Subcutaneous adipose tissue (tissue), 4 donors: ENCODE data around the gene SH2D6. TPM values are rescaled to one million over a fixed set of nuclear protein-coding genes. Genes with fewer than 3 reads are reported as not detected.

Source experiments
- total RNA-seq, 4 donors: library from RNA; depleted of rRNA; stranded (reverse); fragments of >200 nt; gene quantifications; one replicate each; pipeline ENCODE4 v1.1.0, GENCODE V29; 2016
- TF ChIP-seq, protein P1 (sequence below): fragments of 450-650 bp; IDR thresholded peaks from one replicate; pipeline ENCODE4 v1.5.1; 2016; ENCODE audit warnings: low read depth, mild to moderate bottlenecking, control low read depth, antibody characterized with exemption, moderate library complexity

Gene SH2D6
- total RNA-seq, 4 donors from 2014 or later, result 2.8 TPM; not detected in 3

DNA sequence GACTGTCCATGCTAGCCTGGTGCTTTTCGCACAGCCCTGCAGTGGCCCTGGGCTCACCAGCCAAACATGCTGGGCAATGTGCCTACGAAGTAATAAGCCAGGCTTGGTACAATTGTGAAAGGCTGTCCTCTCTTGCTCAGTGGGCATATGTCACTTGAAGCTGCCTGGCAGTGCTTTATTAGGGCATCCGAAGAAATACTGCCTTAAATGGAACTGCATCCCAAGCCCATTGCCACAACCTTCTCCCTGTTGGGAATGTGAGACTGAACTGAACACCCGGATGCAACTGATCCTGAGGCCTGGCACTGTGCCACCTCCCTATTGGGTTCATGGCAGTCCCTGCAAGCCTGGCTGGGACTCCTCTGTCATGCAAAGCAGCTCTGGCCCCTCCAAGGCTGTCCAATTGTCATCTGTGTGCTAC is 24.2 kb upstream of the SH2D6 start:
- TF ChIP-seq, protein P1, sequence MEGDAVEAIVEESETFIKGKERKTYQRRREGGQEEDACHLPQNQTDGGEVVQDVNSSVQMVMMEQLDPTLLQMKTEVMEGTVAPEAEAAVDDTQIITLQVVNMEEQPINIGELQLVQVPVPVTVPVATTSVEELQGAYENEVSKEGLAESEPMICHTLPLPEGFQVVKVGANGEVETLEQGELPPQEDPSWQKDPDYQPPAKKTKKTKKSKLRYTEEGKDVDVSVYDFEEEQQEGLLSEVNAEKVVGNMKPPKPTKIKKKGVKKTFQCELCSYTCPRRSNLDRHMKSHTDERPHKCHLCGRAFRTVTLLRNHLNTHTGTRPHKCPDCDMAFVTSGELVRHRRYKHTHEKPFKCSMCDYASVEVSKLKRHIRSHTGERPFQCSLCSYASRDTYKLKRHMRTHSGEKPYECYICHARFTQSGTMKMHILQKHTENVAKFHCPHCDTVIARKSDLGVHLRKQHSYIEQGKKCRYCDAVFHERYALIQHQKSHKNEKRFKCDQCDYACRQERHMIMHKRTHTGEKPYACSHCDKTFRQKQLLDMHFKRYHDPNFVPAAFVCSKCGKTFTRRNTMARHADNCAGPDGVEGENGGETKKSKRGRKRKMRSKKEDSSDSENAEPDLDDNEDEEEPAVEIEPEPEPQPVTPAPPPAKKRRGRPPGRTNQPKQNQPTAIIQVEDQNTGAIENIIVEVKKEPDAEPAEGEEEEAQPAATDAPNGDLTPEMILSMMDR, result no peak

DNA sequence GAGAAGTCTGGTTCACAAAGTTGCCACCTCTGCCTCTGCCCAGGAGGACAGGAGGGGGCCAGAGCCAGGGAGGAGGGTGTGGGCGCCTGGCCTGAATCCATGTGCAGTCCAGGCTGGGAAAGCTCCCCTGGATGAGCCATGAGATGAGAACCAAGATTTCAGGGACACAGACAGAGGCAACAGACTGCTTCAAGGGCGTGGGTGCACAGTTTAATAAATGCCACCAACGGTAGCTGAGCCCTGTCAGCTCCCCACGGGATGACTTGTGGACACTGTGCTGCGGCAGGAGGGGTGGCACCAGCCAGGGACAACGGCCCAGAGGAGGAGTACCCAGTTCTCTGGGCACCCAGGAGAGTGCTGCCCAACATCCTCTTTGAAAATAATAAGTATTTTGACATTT is 23.5 kb upstream of the SH2D6 start:
- TF ChIP-seq, protein P1, result no peak

DNA sequence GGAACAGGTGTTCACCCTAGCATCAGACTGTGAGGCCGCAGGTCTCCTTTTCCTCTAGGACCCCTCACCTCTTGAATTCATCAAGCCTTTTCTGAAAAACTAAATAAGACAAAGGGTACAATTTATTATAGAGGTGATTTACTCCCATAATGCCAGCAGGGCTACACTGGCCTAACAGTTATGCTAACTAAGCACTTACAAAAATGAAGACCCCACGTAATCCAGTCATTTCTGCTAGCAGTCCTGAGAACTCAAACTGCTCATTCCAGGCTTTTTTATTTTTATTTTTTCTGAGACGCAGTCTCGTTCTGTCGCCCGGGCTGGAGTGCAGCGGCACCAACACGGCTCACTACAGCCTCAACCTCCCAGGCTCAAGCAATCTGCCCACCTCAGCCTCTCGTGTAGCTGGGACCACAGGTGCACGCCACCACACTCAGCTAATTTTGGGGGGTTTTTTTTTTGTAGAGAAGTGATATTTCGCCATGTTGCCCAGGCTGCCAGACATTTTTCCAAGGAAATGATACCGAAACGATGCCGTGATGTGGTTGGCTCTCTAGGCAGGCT is 22.5 kb upstream of the SH2D6 start:
- TF ChIP-seq, protein P1, result no peak

DNA sequence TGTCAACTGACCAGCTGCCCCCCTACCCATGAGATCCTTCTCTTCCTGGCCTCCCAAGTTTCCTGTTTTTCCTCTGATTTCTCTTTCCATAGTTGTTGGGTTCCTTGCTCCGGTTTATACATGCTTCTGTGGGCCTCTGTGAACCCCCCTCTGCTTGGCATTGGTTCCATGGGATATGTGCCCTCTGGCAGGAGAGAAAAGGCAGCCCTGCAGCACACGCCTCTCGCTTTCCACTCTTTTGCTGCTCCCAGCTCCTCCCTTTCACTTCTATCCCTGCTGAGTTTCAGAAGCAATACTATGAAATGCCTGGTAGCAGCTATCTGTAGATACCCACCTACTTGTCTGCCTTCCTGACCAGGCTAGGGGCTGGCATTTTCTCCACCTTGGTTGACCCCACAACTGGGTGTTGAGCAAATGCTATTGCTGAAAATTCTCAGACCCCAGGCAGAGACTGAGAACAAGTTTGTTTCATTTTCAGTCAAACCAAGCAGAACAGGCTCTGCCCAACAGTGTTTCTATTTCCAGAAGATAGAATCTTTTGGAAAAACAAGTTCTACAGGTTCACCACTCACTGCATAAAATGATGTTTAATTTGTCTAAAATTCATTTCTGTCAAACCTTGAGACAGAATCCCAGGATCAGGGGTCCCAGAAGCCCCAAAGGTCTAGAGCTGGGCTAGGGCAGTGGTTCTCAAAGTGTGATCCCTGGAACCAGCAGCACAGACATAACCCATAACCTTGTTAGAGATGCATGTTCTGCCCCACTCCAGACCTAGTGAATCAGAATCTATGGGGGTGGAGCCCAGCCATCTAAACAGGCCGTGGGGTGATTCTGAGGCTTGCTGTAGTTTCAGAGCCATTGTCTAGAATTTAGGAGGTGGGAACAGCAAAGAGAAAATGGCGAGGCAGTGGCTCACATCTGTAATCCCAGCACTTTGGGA is 21.7 kb upstream of the SH2D6 start:
- TF ChIP-seq, protein P1, result no peak

DNA sequence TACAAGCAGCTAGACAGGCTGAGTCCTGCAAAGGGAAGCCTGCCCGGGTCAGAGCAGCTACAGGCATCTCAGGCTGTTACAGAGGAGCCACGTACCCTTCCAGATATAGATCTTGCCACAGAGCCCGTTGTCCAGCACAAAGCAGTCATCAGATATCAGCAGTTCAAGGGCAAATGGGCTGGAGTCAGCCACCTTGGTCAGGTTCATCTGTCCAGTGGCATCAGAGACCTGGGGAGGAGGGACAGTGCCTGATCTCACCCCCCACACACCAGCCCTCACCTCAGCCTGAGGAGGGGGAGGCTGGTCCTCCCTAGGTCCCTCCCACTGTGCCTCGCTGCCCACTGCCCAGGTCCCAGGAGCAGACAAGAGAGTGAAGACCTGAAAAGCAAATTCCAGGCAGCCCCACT is 20.6 kb upstream of the SH2D6 start:
- TF ChIP-seq, protein P1, result no peak

DNA sequence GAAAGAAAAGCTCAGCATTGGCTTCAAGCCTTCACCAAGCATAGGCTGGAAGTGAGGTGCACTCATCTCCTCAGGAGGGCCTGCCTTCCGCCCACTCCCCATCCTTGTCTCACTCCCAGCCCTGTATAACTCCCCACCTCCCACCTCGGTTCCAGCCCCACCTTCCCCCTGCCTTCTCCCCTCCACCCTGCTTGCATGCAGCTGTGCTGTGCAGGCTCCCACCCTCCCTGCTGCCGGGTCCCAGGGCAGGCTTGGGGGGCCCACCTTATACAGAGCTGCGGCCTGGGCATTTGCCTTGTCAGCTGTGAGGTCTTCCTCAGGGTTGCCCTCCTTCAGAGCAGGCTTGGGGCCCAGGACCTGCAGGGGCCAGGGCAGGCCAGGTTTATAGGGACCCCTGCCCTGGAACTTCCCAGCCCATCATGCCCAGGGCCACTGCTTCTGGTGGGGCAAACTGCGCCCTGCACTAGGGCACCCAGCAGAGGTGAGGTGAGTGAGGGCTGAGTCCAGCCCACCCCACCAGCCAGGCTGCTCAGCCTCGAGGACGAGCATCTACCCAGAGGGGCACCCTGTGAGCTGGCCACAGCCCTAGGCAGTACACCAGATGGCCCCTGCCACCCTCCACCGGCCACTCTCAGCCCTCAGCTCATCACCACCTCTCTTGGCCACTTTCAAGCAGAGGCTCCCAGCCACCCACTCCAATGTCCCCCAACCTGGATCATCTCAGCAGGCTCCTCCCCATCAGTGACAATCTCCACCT is 19.9 kb upstream of the SH2D6 start:
- TF ChIP-seq, protein P1, result no peak

DNA sequence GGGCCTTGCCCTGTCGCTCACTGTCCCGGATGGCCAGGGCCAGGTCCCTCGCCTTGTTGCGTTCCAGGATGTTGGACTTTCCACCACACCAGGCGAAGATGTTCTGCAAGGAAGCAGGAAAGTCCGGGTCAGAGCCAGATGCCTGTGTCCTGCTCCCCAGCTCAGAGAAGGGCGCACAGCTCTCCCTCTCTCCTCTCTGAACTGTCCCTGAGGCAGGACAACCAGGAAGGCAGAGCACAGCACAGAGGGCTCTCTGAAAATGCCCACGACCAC is 19.4 kb upstream of the SH2D6 start:
- TF ChIP-seq, protein P1, result no peak
